OCI-LY7 (cell line): ENCODE results near the gene HIVEP3.

ENCODE experiments used
- CTCF ChIP-seq: fragments of 200-600 bp; sonication (generic); conservative IDR thresholded peaks from 2 replicates; pipeline ENCODE4 v1.5.1; 2014; ENCODE audit warnings: mild to moderate bottlenecking, antibody characterized with exemption, low read length, moderate library complexity, mixed read lengths
- EZH2phosphoT487 ChIP-seq: fragments of 200-600 bp; sonication (generic); IDR thresholded peaks from 2 replicates; pipeline ENCODE4 v1.6.1; 2018; ENCODE audit warnings: low read depth, borderline replicate concordance, mild to moderate bottlenecking, mixed run types, antibody characterized with exemption, low read length, moderate library complexity, mixed read lengths

- TF ChIP-seq CTCF (no peak), EZH2phosphoT487 (no peak)
These were observed 183.0 kb downstream of the HIVEP3 start for GRCh38 chr1:41735631-41736260.
